ENCODE measurements around the gene PCDHB15. TPM values are rescaled to one million over a fixed set of nuclear protein-coding genes. Genes with fewer than 3 reads are reported as not detected.

Gene PCDHB15
- total RNA-seq, 3 donors from 2014 or later: 1.6 to 4.2 (median 3.3) TPM

GRCh38 chr5:141269195-141269594, 24.0 kb downstream of the PCDHB15 start:
- no peak for TF ChIP-seq POLR2A (IDR thresholded peaks at IDR 0.05)
- TF ChIP-seq CTCF (IDR thresholded peaks at IDR 0.05): no peak
- no peak for TF ChIP-seq POLR2AphosphoS5 (IDR thresholded peaks at IDR 0.05)
- Histone ChIP-seq H3K27ac (no peak overlapping the region), H3K36me3 (no peaks in the 10 kb centered on the region), H3K27me3 (no peaks in the 10 kb centered on the region), H3K9me3 (peaks cover 90 to 100% of the 10 kb centered on the region in 2 donors), H3K4me3 (no peak overlapping the region), H3K4me1 (no peaks in the 10 kb centered on the region)
- DNase-seq (ENCODE audit: low spot score in 2 of 2): no peak
- intact Hi-C loops (cut with DNase I; ENCODE audit: low total_unique reads): no loop called here

- Histone ChIP-seq H3K27ac (no peak overlapping the region), H3K4me1 (no peaks in the 10 kb centered on the region), H3K4me3 (no peak overlapping the region), H3K9me3 (peaks cover 92 to 97% of the 10 kb centered on the region in 2 donors), H3K36me3 (no peaks in the 10 kb centered on the region), H3K27me3 (no peaks in the 10 kb centered on the region)
- DNase-seq (ENCODE audit: low spot score in 2 of 2): no peak
- TF ChIP-seq POLR2AphosphoS5 (IDR thresholded peaks at IDR 0.05): no peak
- no peak for TF ChIP-seq CTCF (IDR thresholded peaks at IDR 0.05)
- no peak for TF ChIP-seq POLR2A (IDR thresholded peaks at IDR 0.05)
- intact Hi-C loops (cut with DNase I; ENCODE audit: low total_unique reads): no loop called here
Measured at GRCh38 chr5:141272906-141273305, 27.7 kb downstream of the PCDHB15 start.

GRCh38 chr5:141298376-141298775, 53.2 kb downstream of the PCDHB15 start:
- Histone ChIP-seq H3K36me3 (no peaks in the 10 kb centered on the region), H3K27me3 (no peaks in the 10 kb centered on the region), H3K9me3 (peaks cover 95 to 100% of the 10 kb centered on the region in 2 donors), H3K27ac (no peak overlapping the region), H3K4me3 (no peak overlapping the region), H3K4me1 (no peaks in the 10 kb centered on the region)
- TF ChIP-seq CTCF (IDR thresholded peaks at IDR 0.05): no peak
- no peak for TF ChIP-seq POLR2AphosphoS5 (IDR thresholded peaks at IDR 0.05)
- no peak for TF ChIP-seq POLR2A (IDR thresholded peaks at IDR 0.05)
- intact Hi-C loops (cut with DNase I; ENCODE audit: low total_unique reads): no loop called here
- no peak for DNase-seq (ENCODE audit: low spot score in 2 of 2)

Other genes starting within 250 kb of the PCDHB15 start
- gene PCDHB1, start 194.0 kb upstream of the PCDHB15 start, total RNA-seq: under 1 TPM in 2 of 3 donors, not detected in 1; under 0.01 TPM
- 10 to 100 TPM in 1 of 3 donors, 1 to 10 TPM in 2; 3.8 to 10.8 (median 9.8) TPM for gene PCDHB2, start 150.8 kb upstream of the PCDHB15 start, total RNA-seq
- gene PCDHB3, start 144.9 kb upstream of the PCDHB15 start, total RNA-seq: 1 to 10 TPM; 3.4 to 6.2 (median 5.4) TPM
- gene PCDHB4, start 123.6 kb upstream of the PCDHB15 start, total RNA-seq: 1 to 10 TPM; 7.5 to 9.2 (median 7.7) TPM
- gene PCDHB5, start 110.2 kb upstream of the PCDHB15 start, total RNA-seq: 1 to 10 TPM; 3.4 to 9.8 (median 6.4) TPM
- 1 to 10 TPM; 1.4 to 3.6 (median 2.2) TPM for gene PCDHB6, start 95.3 kb upstream of the PCDHB15 start, total RNA-seq
- 1 to 10 TPM; 2.3 to 4.6 (median 3.4) TPM for gene PCDHB7, start 72.8 kb upstream of the PCDHB15 start, total RNA-seq
- 1 to 10 TPM in 1 of 3 donors, under 1 TPM in 2; 0.73 to 4.6 (median 0.80) TPM for gene PCDHB8, start 67.6 kb upstream of the PCDHB15 start, total RNA-seq
- 10 to 100 TPM in 1 of 3 donors, 1 to 10 TPM in 2; 4.3 to 11.8 (median 6.3) TPM for gene PCDHB16, start 63.0 kb upstream of the PCDHB15 start, total RNA-seq
- gene PCDHB9, start 58.2 kb upstream of the PCDHB15 start, total RNA-seq: 1 to 10 TPM; 2.2 to 4.6 (median 4.1) TPM
- gene PCDHB10, start 53.0 kb upstream of the PCDHB15 start, total RNA-seq: 1 to 10 TPM; 3.8 to 4.8 (median 4.6) TPM
- 1 to 10 TPM; 2.3 to 4.6 (median 2.7) TPM for gene PCDHB11, start 45.8 kb upstream of the PCDHB15 start, total RNA-seq
- gene PCDHB12, start 36.7 kb upstream of the PCDHB15 start, total RNA-seq: 1 to 10 TPM; 3.7 to 5.2 (median 5.0) TPM
- 1 to 10 TPM; 3.7 to 5.9 (median 4.8) TPM for gene PCDHB13, start 31.5 kb upstream of the PCDHB15 start, total RNA-seq
- gene PCDHB14, start 22.1 kb upstream of the PCDHB15 start, total RNA-seq: 1 to 10 TPM; 4.2 to 5.9 (median 5.9) TPM
- gene SLC25A2, start 58.7 kb downstream of the PCDHB15 start, total RNA-seq: 1 to 10 TPM in 1 of 3 donors, under 1 TPM in 2; 0.64 to 2.0 (median 0.98) TPM
- 10 to 100 TPM; 59.2 to 96.2 (median 68.2) TPM for gene TAF7, start 75.4 kb downstream of the PCDHB15 start, total RNA-seq
- 1 to 10 TPM in 2 of 3 donors, under 1 TPM in 1; 0.80 to 1.3 (median 1.2) TPM for gene PCDHGA1, start 85.1 kb downstream of the PCDHB15 start, total RNA-seq
- 1 to 10 TPM; 4.6 to 8.6 (median 6.2) TPM for gene PCDHGA2, start 93.4 kb downstream of the PCDHB15 start, total RNA-seq
- gene PCDHGA3, start 98.4 kb downstream of the PCDHB15 start, total RNA-seq: 1 to 10 TPM; 4.3 to 5.9 (median 5.0) TPM
- 1 to 10 TPM; 2.7 to 5.9 (median 5.1) TPM for gene PCDHGB1, start 104.7 kb downstream of the PCDHB15 start, total RNA-seq
- 10 to 100 TPM in 1 of 3 donors, 1 to 10 TPM in 2; 5.3 to 12.1 (median 6.4) TPM for gene PCDHGA4, start 109.6 kb downstream of the PCDHB15 start, total RNA-seq
- 10 to 100 TPM in 1 of 3 donors, 1 to 10 TPM in 2; 6.2 to 10.5 (median 7.8) TPM for gene PCDHGB2, start 114.6 kb downstream of the PCDHB15 start, total RNA-seq
- gene PCDHGA5, start 118.8 kb downstream of the PCDHB15 start, total RNA-seq: 1 to 10 TPM; 5.4 to 9.4 (median 8.8) TPM
- gene PCDHGB3, start 124.8 kb downstream of the PCDHB15 start, total RNA-seq: 10 to 100 TPM in 1 of 3 donors, 1 to 10 TPM in 2; 5.3 to 10.2 (median 8.6) TPM
- 1 to 10 TPM; 4.0 to 8.5 (median 8.3) TPM for gene PCDHGA6, start 128.5 kb downstream of the PCDHB15 start, total RNA-seq
- gene PCDHGA7, start 137.3 kb downstream of the PCDHB15 start, total RNA-seq: 10 to 100 TPM in 1 of 3 donors, 1 to 10 TPM in 2; 3.7 to 10.8 (median 10.0) TPM
- gene PCDHGB4, start 142.3 kb downstream of the PCDHB15 start, total RNA-seq: 10 to 100 TPM in 1 of 3 donors, 1 to 10 TPM in 2; 5.3 to 10.5 (median 8.9) TPM
- 1 to 10 TPM; 2.6 to 7.2 (median 6.0) TPM for gene PCDHGA8, start 147.2 kb downstream of the PCDHB15 start, total RNA-seq
- gene PCDHGB5, start 152.6 kb downstream of the PCDHB15 start, total RNA-seq: 10 to 100 TPM in 2 of 3 donors, 1 to 10 TPM in 1; 7.5 to 20.6 (median 19.8) TPM
- gene PCDHGA9, start 157.4 kb downstream of the PCDHB15 start, total RNA-seq: 10 to 100 TPM in 2 of 3 donors, 1 to 10 TPM in 1; 7.8 to 16.7 (median 13.8) TPM
- 10 to 100 TPM in 2 of 3 donors, 1 to 10 TPM in 1; 8.8 to 12.8 (median 10.8) TPM for gene PCDHGB6, start 162.6 kb downstream of the PCDHB15 start, total RNA-seq
- 10 to 100 TPM in 2 of 3 donors, 1 to 10 TPM in 1; 7.2 to 10.7 (median 10.5) TPM for gene PCDHGA10, start 167.6 kb downstream of the PCDHB15 start, total RNA-seq
- gene PCDHGB7, start 172.3 kb downstream of the PCDHB15 start, total RNA-seq: 10 to 100 TPM; 15.4 to 21.3 (median 16.0) TPM
- gene PCDHGA11, start 175.7 kb downstream of the PCDHB15 start, total RNA-seq: 1 to 10 TPM; 5.0 to 9.8 (median 9.7) TPM
- gene PCDHGA12, start 185.1 kb downstream of the PCDHB15 start, total RNA-seq: 10 to 100 TPM in 2 of 3 donors, 1 to 10 TPM in 1; 9.8 to 12.0 (median 11.1) TPM
- gene PCDHGC3, start 230.6 kb downstream of the PCDHB15 start, total RNA-seq: 10 to 100 TPM; 29.6 to 41.6 (median 35.1) TPM
- gene PCDHGC4, start 239.6 kb downstream of the PCDHB15 start, total RNA-seq: 1 to 10 TPM; 2.6 to 6.2 (median 6.0) TPM
- 1 to 10 TPM; 2.1 to 3.5 (median 3.3) TPM for gene PCDHGC5, start 243.7 kb downstream of the PCDHB15 start, total RNA-seq

Measured in breast epithelium (tissue), 4 donors.